Measurements from ENCODE around the gene MCU. TPM values are rescaled to one million over a fixed set of nuclear protein-coding genes. Genes with fewer than 3 reads are reported as not detected.

MCU gene
- total RNA-seq, 1 donor from 2014 or later = 20.3 TPM

- H3K4me3 ChIP-seq = no peak overlapping the region
- peaks cover under 1% of the 10 kb centered on the region for H3K4me1 ChIP-seq
- no peak for DNase-seq
- H3K27me3 ChIP-seq (ENCODE audit: low read depth) = no peaks in the 10 kb centered on the region
- intact Hi-C loops (cut with micrococcal nuclease) = no loop called here
- no peak overlapping the region for H3K27ac ChIP-seq (replicated peaks)
- H3K36me3 ChIP-seq = peaks cover 9% of the 10 kb centered on the region
- no peak for TF ChIP-seq CTCF (IDR thresholded peaks at IDR 0.05; ENCODE audit: borderline replicate concordance)
- no peaks in the 10 kb centered on the region for H3K9me3 ChIP-seq (replicated peaks)
Measured at GRCh38 chr10:72720814-72721660, 29.1 kb downstream of the MCU start.

- no peaks in the 10 kb centered on the region for H3K9me3 ChIP-seq (replicated peaks)
- no peak overlapping the region for H3K4me3 ChIP-seq
- H3K27me3 ChIP-seq (ENCODE audit: low read depth) = no peaks in the 10 kb centered on the region
- no peaks in the 10 kb centered on the region for H3K36me3 ChIP-seq
- DNase-seq = no peak
- peaks cover 19% of the 10 kb centered on the region for H3K4me1 ChIP-seq
- intact Hi-C loops (cut with micrococcal nuclease) = no loop called here
- H3K27ac ChIP-seq (replicated peaks) = no peak overlapping the region
- no peak for TF ChIP-seq CTCF (IDR thresholded peaks at IDR 0.05; ENCODE audit: borderline replicate concordance)
Measured at GRCh38 chr10:72727130-72727529, 35.2 kb downstream of the MCU start.

GRCh38 chr10:72728462-72728861 is 36.5 kb downstream of the MCU start:
- no peak for TF ChIP-seq CTCF (IDR thresholded peaks at IDR 0.05; ENCODE audit: borderline replicate concordance)
- intact Hi-C loops (cut with micrococcal nuclease) = no loop called here
- no peak for DNase-seq
- H3K9me3 ChIP-seq (replicated peaks) = no peaks in the 10 kb centered on the region
- H3K27ac ChIP-seq (replicated peaks) = no peak overlapping the region
- H3K4me1 ChIP-seq = peaks cover 19% of the 10 kb centered on the region
- H3K36me3 ChIP-seq = no peaks in the 10 kb centered on the region
- no peaks in the 10 kb centered on the region for H3K27me3 ChIP-seq (ENCODE audit: low read depth)
- no peak overlapping the region for H3K4me3 ChIP-seq

- no peaks in the 10 kb centered on the region for H3K27me3 ChIP-seq (ENCODE audit: low read depth)
- no peak overlapping the region for H3K4me3 ChIP-seq
- intact Hi-C loops (cut with micrococcal nuclease) = no loop called here
- no peak for DNase-seq
- H3K27ac ChIP-seq (replicated peaks) = no peak overlapping the region
- TF ChIP-seq CTCF (IDR thresholded peaks at IDR 0.05; ENCODE audit: borderline replicate concordance) = no peak
- peaks cover 19% of the 10 kb centered on the region for H3K4me1 ChIP-seq
- H3K9me3 ChIP-seq (replicated peaks) = no peaks in the 10 kb centered on the region
- no peaks in the 10 kb centered on the region for H3K36me3 ChIP-seq
Measured at GRCh38 chr10:72729528-72729927, 37.6 kb downstream of the MCU start.

GRCh38 chr10:72730479-72730878 is 38.5 kb downstream of the MCU start:
- Histone ChIP-seq H3K4me3 (no peak overlapping the region), H3K36me3 (no peaks in the 10 kb centered on the region), H3K9me3 (replicated peaks) (no peaks in the 10 kb centered on the region), H3K27me3 (ENCODE audit: low read depth) (no peaks in the 10 kb centered on the region), H3K4me1 (peaks cover 29% of the 10 kb centered on the region), H3K27ac (replicated peaks) (no peak overlapping the region)
- intact Hi-C loops (cut with micrococcal nuclease) = no loop called here
- TF ChIP-seq CTCF (IDR thresholded peaks at IDR 0.05; ENCODE audit: borderline replicate concordance) = no peak
- DNase-seq = no peak

All from left ventricle myocardium inferior (tissue), 1 donor.